ENCODE data around the gene NRIP2.

The NRIP2 gene

GRCh38 chr12:2826721-2827515 is 7.9 kb downstream of the NRIP2 start:
- Histone ChIP-seq H3K4me2 (ENCODE audit: low read length) (no peak overlapping the region), H3F3A (ENCODE audit: control insufficient read depth, insufficient read depth) (no peaks in the 10 kb centered on the region), H3K36me3 (ENCODE audit: control insufficient read depth, low read length) (peaks cover 68% of the 10 kb centered on the region), H3K4me1 (ENCODE audit: control insufficient read depth, low read length) (no peaks in the 10 kb centered on the region), H3K9me2 (replicated peaks; ENCODE audit: control insufficient read depth, low read length) (no peaks in the 10 kb centered on the region), H3K79me2 (ENCODE audit: control insufficient read depth, low read length) (no peaks in the 10 kb centered on the region), H3K4me3 (ENCODE audit: low read length) (no peak overlapping the region), H3K9me3 (ENCODE audit: control insufficient read depth, insufficient read depth, low read length) (no peaks in the 10 kb centered on the region), H3K27me3 (ENCODE audit: control insufficient read depth, low read length) (no peaks in the 10 kb centered on the region), H4K20me1 (ENCODE audit: control insufficient read depth, insufficient read depth, low read depth, low read length) (no peaks in the 10 kb centered on the region), H3K27ac (ENCODE audit: low read depth, low read length) (no peak overlapping the region)
- no peak for TF ChIP-seq EZH2phosphoT487 (IDR thresholded peaks at IDR 0.05; ENCODE audit: borderline replicate concordance, low read length)
- TF ChIP-seq, protein P1, sequence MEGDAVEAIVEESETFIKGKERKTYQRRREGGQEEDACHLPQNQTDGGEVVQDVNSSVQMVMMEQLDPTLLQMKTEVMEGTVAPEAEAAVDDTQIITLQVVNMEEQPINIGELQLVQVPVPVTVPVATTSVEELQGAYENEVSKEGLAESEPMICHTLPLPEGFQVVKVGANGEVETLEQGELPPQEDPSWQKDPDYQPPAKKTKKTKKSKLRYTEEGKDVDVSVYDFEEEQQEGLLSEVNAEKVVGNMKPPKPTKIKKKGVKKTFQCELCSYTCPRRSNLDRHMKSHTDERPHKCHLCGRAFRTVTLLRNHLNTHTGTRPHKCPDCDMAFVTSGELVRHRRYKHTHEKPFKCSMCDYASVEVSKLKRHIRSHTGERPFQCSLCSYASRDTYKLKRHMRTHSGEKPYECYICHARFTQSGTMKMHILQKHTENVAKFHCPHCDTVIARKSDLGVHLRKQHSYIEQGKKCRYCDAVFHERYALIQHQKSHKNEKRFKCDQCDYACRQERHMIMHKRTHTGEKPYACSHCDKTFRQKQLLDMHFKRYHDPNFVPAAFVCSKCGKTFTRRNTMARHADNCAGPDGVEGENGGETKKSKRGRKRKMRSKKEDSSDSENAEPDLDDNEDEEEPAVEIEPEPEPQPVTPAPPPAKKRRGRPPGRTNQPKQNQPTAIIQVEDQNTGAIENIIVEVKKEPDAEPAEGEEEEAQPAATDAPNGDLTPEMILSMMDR (IDR thresholded peaks at IDR 0.05; ENCODE audit: low read depth, low read length, poor library complexity, severe bottlenecking): no peak

DNA sequence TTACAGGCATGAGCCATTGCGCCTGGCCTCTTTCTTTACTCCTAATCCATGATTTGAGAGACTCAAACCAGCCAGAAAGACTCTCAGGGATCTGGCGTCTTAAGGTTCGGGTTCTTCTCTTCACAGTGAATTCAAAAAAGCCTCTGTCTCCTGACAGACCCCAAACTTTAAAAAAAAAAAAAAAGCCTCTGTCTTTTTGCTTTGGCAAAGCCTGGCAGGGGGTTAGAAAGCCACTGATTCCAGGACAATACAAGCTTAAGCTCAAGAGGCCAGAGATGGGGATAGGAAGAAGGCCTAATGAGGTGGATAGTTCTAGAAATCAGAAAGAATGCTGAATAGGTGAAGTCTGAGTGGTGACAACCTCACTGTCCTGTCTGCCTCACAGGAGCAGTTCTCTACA is 8.8 kb downstream of the NRIP2 start:
- Histone ChIP-seq H3K4me2 (ENCODE audit: low read length) (no peak overlapping the region), H3K79me2 (ENCODE audit: control insufficient read depth, low read length) (no peaks in the 10 kb centered on the region), H3K4me3 (ENCODE audit: low read length) (no peak overlapping the region), H3K9me3 (ENCODE audit: control insufficient read depth, insufficient read depth, low read length) (no peaks in the 10 kb centered on the region), H3K4me1 (ENCODE audit: control insufficient read depth, low read length) (no peaks in the 10 kb centered on the region), H3F3A (ENCODE audit: control insufficient read depth, insufficient read depth) (no peaks in the 10 kb centered on the region), H3K27ac (ENCODE audit: low read depth, low read length) (no peak overlapping the region), H3K36me3 (ENCODE audit: control insufficient read depth, low read length) (peaks cover 76% of the 10 kb centered on the region), H3K9me2 (replicated peaks; ENCODE audit: control insufficient read depth, low read length) (no peaks in the 10 kb centered on the region), H4K20me1 (ENCODE audit: control insufficient read depth, insufficient read depth, low read depth, low read length) (no peaks in the 10 kb centered on the region), H3K27me3 (ENCODE audit: control insufficient read depth, low read length) (no peaks in the 10 kb centered on the region)
- no peak for TF ChIP-seq EZH2phosphoT487 (IDR thresholded peaks at IDR 0.05; ENCODE audit: borderline replicate concordance, low read length)
- TF ChIP-seq, protein P1 (IDR thresholded peaks at IDR 0.05; ENCODE audit: low read depth, low read length, poor library complexity, severe bottlenecking): no peak

DNA sequence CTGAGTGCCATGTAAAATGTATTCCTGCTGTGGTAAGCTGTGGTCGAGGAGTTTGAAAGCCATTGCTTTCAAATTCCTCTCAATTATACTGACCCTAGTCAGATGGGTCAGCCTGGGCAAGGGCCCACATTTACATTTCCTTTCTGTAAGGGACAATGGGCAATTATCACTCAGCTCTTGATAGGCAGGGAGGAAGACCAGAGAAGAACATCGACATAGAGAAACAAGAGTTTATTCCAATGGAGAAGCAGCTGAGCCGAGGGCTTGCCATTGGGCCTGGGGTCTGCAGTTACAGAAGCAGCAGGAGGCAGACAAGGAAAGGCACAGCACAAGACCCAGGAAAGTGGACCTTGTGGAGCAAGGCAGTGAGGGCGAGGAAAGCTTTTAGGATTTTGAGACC is 9.7 kb downstream of the NRIP2 start:
- Histone ChIP-seq H3K4me1 (ENCODE audit: control insufficient read depth, low read length) (no peaks in the 10 kb centered on the region), H3K4me3 (ENCODE audit: low read length) (no peak overlapping the region), H3K9me2 (replicated peaks; ENCODE audit: control insufficient read depth, low read length) (no peaks in the 10 kb centered on the region), H4K20me1 (ENCODE audit: control insufficient read depth, insufficient read depth, low read depth, low read length) (no peaks in the 10 kb centered on the region), H3K36me3 (ENCODE audit: control insufficient read depth, low read length) (peaks cover 83% of the 10 kb centered on the region), H3K79me2 (ENCODE audit: control insufficient read depth, low read length) (no peaks in the 10 kb centered on the region), H3K27ac (ENCODE audit: low read depth, low read length) (no peak overlapping the region), H3K27me3 (ENCODE audit: control insufficient read depth, low read length) (no peaks in the 10 kb centered on the region), H3K4me2 (ENCODE audit: low read length) (no peak overlapping the region), H3K9me3 (ENCODE audit: control insufficient read depth, insufficient read depth, low read length) (no peaks in the 10 kb centered on the region), H3F3A (ENCODE audit: control insufficient read depth, insufficient read depth) (no peaks in the 10 kb centered on the region)
- TF ChIP-seq, protein P1 (IDR thresholded peaks at IDR 0.05; ENCODE audit: low read depth, low read length, poor library complexity, severe bottlenecking): no peak
- TF ChIP-seq EZH2phosphoT487 (IDR thresholded peaks at IDR 0.05; ENCODE audit: borderline replicate concordance, low read length): no peak
